DLD1 (cell line): ENCODE measurements around the gene GRPR.

Source experiments
- in situ Hi-C: cut with HindIII; loops from 2 replicates; pipeline ENCODE4 v1.10.0; 2017; ENCODE audit warnings: low sequenced_read_pairs

Gene GRPR

DNA sequence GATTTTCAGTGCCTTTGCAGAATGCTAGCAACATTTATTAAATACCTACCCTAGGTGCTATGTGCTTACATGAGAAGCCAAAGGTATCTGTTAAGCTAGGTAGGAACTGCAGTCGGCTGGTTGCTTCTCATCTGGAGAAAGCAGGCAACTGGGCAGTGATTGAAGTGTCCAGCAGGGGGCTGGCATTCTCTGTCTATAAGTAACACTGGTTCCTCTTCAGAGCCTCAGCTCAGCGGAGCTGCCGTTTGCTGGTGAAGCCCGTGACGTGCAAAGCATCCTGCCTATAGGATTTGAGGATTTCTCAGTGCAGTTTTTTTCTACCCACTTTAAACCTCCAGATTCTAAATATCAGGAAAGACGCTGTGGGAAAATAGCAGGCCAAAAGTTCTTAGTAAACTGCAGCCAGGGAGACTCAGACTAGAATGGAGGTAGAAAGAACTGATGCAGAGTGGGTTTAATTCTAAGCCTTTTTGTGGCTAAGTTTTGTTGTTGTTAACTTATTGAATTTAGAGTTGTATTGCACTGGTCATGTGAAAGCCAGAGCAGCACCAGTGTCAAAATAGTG, at the start of gene GRPR:
Gene GRPR (plus strand): TSS at position 344 of the 565 bp plus-strand sequence. CDS start 389 bp downstream, outside the sequence.
- in situ Hi-C loops, result no loop called here

DNA sequence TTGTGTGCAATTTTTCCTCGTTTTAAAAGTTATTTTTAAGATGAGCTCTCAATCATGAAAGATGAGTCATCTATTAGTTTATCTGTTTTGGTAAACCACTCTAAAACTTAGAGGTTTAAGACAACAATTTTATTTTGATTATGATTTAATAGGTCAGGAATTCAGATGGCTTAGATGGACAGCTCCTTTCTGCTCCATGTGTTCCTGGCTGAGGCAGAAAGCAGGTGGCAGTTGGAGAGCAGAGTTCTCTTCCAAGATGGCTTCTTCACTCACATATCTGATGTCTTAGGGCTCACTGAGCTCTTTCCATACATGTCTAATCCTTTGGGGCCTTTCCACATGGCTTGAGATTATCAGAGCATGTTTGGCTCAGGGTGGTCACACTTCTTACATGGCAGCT, 48.3 kb upstream of the GRPR start:
- in situ Hi-C loops, result no loop called here

DNA sequence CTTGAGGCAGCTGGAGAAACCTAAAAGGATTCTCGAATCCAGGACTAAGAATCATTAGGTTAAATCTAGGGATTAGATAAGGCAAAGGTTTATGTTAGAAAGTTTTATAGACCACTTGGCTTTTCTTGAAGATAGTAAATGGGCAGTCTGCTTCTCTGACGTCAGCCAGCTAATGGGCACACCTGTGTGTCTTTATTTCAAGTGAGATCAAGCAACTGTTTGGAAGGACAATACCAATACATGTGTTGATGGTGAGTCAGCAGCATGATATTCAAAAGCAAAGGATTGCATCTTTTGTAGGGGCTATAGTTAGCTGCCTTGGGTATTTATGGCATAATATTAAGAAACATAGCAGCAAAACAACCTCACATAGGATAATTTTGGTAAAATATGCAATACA, 46.5 kb upstream of the GRPR start:
- in situ Hi-C loops, result no loop called here

DNA sequence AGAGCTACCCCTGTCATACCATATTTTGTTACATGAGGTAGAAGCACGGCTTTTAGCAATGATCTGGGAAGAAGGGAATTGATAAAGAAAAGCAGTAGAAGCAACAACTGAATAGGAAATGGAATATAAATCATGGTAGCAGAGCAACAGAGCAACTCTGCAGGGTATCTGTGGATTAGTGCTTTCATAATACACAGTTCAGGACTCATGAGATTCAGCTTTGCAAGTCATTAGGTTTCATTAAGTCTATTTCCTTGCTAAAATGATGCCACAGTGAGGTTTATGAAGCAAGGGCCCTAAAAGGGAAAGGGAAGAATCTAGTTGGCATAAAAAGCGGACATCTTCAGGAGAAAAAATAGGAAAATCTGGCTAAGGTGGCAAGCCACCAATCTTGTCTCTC, 45.6 kb upstream of the GRPR start:
- in situ Hi-C loops, result no loop called here

DNA sequence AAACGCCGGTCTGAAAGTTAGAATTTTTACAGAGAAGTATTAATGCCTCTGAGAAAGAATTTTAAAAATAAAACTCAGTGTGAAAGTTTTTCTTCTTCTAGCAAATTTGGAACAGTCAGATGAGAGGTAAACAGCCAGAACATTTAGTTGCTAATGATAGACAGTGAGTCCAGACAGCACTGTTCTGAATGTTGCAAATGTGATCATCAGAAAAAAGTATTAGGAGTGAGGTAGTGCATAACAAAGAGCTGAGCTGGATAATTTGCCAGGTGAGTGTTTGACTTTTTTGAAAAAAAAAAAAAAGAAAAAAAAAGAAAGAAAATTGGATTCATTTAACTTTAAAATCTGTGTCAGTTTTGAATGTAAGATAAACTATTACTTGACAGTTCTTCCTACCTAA, 42.0 kb upstream of the GRPR start:
- in situ Hi-C loops, result no loop called here

DNA sequence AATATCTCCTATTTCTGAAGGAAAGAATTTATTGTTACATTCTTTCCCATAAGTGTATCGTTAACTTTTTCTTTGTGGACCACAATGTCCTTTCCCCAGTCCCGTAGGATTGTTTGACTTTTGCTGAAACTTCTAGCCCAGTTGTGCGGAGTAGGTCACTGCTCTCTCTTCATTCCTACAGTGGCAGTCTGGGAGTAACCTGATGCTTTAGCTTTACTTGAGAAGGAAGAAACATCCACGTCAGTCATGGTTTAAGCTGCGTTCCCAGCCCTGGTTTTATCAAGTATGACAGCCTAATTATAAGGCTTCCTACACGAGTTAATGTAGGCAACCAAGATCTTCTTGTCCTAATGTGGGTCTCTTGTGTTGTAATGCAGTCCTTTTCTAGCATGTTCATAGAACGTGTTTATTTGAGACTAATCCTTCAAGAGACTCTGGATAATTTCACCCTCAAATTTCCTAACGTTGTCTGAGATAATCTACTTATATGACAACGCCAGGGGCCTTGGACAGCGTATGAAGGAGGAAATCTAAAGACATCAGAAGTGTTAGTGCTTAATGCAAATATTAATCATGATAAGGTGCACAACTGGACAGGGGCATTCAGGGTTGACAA, 40.8 kb upstream of the GRPR start:
- in situ Hi-C loops, result no loop called here

DNA sequence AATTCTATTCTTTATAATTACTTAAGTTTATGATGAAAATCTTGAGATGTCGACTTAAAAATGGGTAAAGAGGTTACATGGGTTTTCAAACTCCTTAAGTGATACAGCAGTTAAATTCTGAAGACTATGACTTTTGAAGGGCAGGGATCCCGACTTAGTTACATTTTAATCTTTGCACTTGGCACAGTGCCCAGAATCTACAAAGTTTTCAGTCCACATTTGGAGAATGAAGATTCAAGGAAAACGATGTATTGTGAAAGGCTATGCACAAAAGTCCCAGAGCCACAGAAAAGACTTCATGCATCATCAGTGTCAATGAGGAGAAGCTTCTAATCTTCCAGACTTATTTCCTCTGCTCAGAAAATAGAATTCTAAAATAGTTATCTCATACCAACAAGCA, 36.3 kb upstream of the GRPR start:
- in situ Hi-C loops, result no loop called here

DNA sequence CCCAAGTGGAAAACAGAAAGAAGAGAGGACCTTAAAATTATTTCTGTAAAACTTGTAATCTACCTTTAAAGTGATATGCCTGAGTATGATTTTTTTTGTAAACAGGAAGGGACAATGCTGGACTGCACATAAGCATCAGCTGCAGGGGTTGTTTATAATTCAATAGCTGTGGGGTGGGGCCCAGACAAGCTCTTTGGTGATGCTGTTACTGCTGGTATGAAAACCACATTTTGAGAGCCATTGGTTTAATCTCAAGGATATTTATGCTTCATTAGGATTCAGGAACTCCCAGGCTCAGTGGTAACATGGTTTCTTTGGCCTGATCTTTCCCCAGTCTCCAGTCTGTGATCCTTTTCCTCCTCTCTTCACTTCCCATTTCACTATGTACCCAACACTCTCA, 34.3 kb upstream of the GRPR start:
- in situ Hi-C loops, result no loop called here

DNA sequence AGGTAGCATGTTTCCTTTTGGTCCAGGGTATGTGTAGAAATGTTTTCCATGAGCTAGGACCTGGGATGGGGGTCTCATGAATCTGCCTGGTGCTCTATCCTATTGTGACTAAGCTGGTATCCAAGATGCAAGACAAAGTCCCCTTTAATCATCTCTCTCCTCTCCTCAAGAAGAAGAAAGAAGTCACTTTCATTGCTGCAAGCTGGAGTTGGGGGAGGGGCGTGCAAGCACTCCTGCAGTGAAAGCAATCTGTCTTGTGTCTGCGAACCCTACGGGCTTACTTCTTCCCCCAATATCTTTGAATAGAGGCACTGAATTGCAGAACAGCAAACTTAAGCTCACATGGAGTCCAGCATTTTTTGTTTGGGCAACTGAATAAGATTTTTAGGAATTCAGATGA, 27.2 kb upstream of the GRPR start:
- in situ Hi-C loops, result no loop called here

DNA sequence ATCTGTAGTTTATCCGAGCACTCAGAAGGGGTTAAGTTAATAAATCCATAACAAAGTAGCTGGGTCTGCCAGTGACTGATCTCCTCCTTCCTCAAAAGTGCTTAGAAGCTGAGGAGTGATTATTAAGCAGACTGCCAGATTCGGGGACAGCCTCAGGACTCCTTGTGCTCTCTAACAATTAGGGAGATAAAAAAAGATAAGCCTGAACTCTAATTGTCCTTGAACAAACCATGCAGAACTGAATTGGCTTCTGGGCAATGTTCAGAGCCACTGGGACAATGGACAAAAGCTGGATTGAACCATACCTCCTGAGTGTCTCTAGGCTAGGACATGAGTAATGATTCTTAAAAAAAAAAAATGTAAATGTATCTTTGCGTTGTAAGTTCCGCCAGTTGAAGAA, 22.7 kb upstream of the GRPR start:
- in situ Hi-C loops, result no loop called here

DNA sequence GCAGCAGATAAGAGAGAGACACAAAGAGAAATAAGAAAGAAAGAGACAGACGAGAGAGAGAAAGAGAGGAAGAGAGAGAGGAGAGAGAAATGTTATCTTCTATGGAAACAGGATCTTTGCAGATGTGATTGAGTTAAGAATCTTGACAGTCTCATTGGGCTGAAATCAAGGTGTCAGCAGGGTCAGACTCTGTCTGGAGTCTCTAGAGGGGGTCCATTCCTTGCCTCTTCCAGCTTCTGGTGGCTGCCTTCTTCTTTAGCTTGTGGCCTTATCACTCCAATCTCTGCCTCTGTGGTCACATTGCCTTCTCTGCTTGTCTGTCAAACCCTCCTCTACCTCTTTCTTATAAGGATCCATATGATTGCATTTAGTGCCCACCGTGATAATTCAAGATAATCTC, 21.8 kb upstream of the GRPR start:
- in situ Hi-C loops, result no loop called here

DNA sequence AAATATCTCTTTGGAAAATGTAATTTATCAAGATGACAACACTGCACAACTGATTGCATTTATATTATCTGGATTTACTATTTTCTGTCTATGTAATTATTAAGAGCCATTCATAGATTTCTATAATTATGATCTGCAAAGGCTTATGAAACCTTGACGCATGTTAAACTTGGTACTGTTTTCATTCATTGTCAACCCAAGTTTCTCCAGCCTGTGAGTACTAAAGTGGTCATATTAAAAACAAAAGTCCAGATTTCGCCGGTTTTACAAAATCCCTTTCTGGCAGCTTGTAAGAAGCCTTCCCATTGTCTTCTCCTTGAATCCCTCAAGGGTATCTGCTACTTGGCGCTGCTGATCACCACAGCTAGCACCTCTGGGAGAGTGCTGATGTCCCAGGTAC, 19.7 kb upstream of the GRPR start:
- in situ Hi-C loops, result no loop called here

DNA sequence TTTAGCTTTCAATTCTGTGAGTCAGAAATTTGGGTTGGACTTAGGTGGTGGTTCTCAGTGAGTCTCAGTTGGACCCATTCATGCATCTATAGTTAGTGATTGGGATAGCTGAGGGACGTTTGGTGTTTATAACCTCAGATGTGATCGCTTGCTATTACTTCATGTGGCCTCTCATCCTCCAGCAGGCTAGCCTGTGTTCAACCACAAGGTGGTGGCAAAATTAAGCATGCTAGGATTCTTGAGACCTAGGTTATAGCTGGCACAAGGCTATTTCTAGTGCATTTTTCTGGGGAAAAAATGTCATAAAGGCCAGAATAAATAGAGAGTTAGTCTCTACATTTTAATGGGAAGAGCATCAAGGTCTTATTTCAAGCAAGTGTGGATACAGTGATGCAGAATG, 10.9 kb upstream of the GRPR start:
- in situ Hi-C loops, result no loop called here

DNA sequence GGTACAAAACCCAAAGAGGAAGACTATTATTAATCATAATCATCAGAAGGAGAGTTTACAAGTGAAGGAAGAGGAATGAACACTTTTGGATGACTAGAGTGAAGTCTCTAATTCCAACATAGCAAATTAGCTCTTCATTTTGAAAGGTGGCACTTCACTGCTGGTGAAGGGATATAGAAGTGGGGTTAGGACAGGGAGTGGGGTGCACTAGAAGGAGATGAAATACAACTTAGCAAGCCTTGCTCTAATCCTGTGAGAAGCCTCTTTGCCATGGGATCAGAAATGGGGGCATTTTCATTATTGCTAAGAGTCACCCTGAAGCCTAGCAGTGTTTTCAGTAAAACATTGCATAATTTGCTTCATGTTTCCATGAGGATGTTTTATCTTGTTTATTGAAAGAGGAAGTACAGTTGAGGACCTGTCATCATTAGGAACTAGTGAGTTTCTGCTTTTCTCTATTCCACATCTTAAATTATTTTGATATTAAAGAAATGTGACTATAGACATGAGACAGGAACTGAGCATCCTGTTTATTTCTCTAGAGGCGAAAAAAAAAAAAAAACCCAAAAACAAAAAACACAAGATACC, 9.3 kb upstream of the GRPR start:
- in situ Hi-C loops, result no loop called here

DNA sequence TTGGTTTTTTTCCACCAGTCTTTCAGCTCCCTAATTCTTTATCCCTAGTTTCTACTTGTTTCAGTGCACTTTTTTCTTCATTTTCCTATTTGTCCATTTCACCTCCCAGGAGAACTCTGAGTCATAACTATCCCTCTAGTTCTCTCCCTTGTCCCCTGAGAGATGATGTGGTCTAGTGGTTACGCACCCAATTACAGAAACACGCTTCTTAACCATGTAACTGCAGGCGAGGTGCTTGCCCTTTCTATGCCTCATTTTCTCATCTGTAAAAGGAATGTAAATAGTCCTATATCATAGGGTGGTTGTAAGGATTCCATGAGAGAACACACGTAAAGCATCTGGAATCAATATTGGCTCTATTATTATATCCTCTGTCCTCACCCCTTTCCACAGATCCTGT, 8.8 kb upstream of the GRPR start:
- in situ Hi-C loops, result no loop called here

DNA sequence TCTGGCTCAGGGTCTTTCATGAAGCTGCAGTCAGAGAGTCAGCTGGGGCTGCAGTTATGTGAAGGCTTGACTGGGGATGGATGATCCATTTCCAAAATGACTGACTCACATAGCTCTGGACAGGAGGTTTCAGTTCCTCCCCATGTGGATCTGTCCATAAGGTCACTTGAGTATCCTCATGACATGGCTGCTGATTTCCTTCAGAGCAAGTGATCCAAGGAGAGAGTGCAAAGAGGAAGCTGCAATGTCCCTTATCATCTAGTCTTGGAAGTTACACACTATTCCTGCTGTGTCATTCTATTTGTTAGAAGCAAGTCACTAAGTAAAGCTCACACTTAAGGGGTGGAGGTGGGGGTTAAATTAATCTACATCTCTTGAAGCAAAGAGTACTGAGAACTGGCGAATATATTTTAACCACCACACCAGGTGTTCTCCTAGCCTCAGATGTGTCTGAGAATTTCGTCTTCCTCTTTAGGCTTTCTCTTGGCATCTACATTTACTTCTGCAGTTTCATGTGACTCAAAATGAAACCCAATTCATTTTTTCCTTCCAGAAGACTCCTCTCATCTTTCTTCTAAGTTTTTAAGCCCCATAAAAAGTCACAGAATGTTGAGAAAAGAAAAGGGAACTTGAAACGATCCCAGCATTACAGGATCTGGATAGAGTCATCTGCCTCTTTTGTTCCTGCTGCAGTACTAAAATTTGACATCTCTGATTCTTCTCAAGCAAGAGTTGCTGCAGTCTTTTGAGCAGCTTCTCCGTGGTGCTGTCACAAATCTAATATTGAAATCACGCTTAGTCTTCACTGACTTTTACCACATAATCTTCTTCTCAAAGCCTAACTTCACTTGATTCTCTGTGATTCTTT, 3.8 kb upstream of the GRPR start:
- in situ Hi-C loops, result no loop called here

DNA sequence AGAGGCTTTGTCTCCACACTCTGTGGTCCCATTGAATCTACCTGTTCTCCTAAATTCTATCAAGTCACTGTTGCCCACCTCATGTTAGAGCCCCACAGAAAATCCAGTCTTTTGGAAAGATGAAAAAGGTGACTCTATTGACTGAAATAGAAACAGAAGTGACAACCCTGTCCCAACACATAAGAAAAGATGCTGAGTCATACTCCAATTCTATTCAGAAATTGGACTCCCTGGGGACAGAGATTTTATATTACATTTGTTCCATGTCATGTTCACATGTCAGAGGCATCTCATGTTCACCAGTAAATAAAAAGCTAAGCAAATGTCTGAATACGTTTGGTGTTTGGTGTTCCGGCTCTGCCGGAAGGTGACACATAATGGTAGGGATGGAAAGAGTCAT, 2.9 kb upstream of the GRPR start:
- in situ Hi-C loops, result no loop called here

DNA sequence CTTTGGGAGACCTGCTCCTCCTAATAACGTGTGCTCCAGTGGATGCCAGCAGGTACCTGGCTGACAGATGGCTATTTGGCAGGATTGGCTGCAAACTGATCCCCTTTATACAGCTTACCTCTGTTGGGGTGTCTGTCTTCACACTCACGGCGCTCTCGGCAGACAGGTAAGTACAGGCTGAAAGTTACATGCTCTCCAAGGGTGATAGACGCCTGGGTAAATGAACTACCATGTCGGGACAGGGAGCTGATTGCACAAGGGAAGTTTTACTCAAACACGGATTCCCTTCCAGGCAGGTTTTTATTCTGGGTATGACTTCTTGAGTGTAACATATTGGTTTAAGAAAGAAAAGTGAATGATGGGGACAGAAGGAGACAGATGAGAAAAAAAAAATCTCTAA, 836 bp downstream of the GRPR start:
- in situ Hi-C loops, result no loop called here

DNA sequence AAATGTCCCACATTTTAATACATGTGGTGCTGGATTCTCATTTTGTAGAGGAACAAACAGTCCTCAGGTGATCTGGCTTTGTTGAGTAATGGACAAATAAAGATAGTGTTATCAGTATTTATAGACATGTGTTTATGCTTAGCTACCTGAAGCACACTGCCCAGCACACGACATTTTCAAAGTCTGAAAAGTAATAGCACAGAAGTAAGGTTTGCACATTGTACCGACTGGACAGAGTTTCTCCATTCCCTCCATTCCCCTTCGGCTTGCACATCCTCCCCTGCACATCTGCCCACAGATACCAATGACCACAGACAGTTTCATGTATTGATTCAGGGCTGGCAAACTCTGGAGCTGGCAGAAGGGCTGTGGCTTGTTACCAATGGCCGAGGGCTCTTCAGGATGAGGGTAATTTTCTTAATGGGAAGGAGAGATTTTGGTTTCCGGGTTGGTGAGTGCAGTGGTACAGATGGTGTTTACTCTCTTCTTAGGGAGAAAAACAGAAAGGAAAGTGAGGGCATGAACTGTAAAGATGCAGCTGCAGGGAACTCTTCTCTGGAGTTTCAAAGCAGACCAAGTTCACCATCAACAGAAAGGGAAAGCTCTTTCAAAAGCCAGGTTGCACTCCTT, 2.3 kb downstream of the GRPR start:
- in situ Hi-C loops, result no loop called here

DNA sequence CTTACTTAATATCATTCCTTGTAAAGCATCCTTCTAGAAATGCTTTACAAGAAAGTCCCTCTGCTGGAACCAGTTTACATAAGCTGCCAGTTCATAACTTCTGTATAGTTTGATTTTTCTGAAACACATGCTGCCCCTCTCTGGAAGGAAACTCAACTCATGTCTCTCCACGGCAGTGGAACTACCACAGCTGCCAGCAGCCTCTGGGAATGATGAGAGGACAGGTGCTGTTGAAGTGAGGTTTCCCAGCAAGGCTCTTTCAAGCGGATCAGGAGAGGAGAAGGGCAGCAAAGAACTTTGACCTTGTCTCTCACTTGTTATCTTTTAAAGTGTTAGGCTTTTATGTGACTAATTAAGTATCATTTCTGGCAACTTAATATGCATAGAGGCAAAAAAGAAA, 7.3 kb downstream of the GRPR start:
- in situ Hi-C loops, result no loop called here

DNA sequence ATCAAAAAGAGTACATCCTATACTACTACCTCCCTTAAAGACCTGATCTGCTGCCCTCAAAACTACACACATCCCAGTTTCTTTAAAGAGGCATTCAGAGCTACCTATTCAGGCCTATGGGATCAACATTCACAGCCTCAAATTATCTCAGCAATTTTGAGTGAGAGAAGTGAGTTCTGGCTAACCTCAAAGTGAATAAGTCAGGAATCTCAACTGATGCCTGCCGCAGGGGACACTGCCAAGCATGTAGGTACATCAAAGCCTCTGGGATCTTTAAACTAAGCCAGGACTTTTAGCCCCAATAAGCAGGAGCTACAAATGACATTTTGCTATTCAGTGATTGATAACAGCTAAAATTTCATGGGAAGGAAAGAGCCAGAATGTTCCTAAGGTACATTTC, 11.6 kb downstream of the GRPR start:
- in situ Hi-C loops, result no loop called here

DNA sequence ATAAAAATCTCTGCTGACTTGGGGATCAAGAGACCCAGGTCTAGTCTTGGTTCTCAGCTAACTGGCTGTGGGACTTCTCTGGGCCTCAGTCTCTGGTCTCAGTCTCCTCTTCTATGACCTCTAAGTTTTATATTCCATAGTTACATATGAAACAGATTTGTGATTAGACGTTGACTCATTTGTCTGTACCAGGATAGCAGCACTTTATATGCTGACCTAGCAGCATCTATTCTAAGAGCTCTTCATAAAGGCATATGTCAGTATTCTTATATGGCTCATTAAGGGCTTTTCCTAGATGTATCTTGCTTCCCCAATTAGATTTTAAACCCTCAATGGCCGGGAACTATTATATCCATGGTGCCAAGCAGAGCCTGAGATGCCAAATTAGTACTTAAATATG, 12.7 kb downstream of the GRPR start:
- in situ Hi-C loops, result no loop called here
